Ectodermal cell (in vitro differentiated cells): ENCODE results near the gene GABRE.

Source experiments
- H3K27ac ChIP-seq: 2 replicates; pipeline ENCODE4 v1.7.0; 2013; ENCODE audit warnings: mild to moderate bottlenecking, low read depth, low read length; ENCODE audit not compliant: insufficient read depth, poor library complexity, severe bottlenecking
- H3K27me3 ChIP-seq: 2 replicates; pipeline ENCODE4 v1.7.0; 2013; ENCODE audit warnings: mild to moderate bottlenecking, low read length; ENCODE audit not compliant: insufficient read depth, control insufficient read depth, poor library complexity, severe bottlenecking
- H3K36me3 ChIP-seq: one replicate; pipeline ENCODE4 v1.7.0; 2013; ENCODE audit warnings: low read length; ENCODE audit not compliant: control insufficient read depth, insufficient read depth
- H3K4me1 ChIP-seq: one replicate; pipeline ENCODE4 v1.7.0; 2013; ENCODE audit warnings: low read length; ENCODE audit not compliant: control insufficient read depth, insufficient read depth
- H3K4me3 ChIP-seq: 2 replicates; pipeline ENCODE4 v1.7.0; 2013; ENCODE audit warnings: low read depth, low read length, control low read depth; ENCODE audit not compliant: insufficient read depth
- H3K9me3 ChIP-seq: 2 replicates; pipeline ENCODE4 v1.7.0; 2013; ENCODE audit warnings: mild to moderate bottlenecking, low read length, moderate library complexity; ENCODE audit not compliant: control insufficient read depth
- WGBS, 2 experiments: methylation state at CpG; one replicate each; pipeline ENCODE4 v1.1.7; 2013; ENCODE audit warnings: missing lambda C conversion rate in 2 of 2; 5-methylcytosine and 5-hydroxymethylcytosine counted together

GABRE gene

GRCh38 chrX:151970661-151971060 lies 3.8 kb downstream of the GABRE start:
- H3K27ac ChIP-seq = no peak overlapping the region
- H3K36me3 ChIP-seq = no peaks in the 10 kb centered on the region
- no peaks in the 10 kb centered on the region for H3K9me3 ChIP-seq
- no peaks in the 10 kb centered on the region for H3K4me1 ChIP-seq
- peaks cover 31% of the 10 kb centered on the region for H3K27me3 ChIP-seq
- no peak overlapping the region for H3K4me3 ChIP-seq
- 90 to 96% methylated on average over 6 of the region's 6 CpGs for WGBS, 2 experiments

GRCh38 chrX:151970027-151970426 lies 4.4 kb downstream of the GABRE start:
- Histone ChIP-seq H3K9me3 (no peaks in the 10 kb centered on the region), H3K4me1 (no peaks in the 10 kb centered on the region), H3K27ac (no peak overlapping the region), H3K4me3 (no peak overlapping the region), H3K27me3 (peaks cover 24% of the 10 kb centered on the region), H3K36me3 (no peaks in the 10 kb centered on the region)
- WGBS, 2 experiments = 96 to 98% methylated on average over 7 of the region's 7 CpGs

GRCh38 chrX:151966236-151966635 lies 8.2 kb downstream of the GABRE start:
- no peaks in the 10 kb centered on the region for H3K27me3 ChIP-seq
- 93 to 98% methylated on average over 5 to 6 of the region's 6 CpGs for WGBS, 2 experiments
- no peak overlapping the region for H3K4me3 ChIP-seq
- no peak overlapping the region for H3K27ac ChIP-seq
- no peaks in the 10 kb centered on the region for H3K9me3 ChIP-seq
- no peaks in the 10 kb centered on the region for H3K36me3 ChIP-seq
- H3K4me1 ChIP-seq = no peaks in the 10 kb centered on the region

- H3K27ac ChIP-seq = no peak overlapping the region
- H3K9me3 ChIP-seq = no peaks in the 10 kb centered on the region
- H3K36me3 ChIP-seq = no peaks in the 10 kb centered on the region
- 89 to 91% methylated on average over 5 of the region's 5 CpGs for WGBS, 2 experiments
- no peak overlapping the region for H3K4me3 ChIP-seq
- no peaks in the 10 kb centered on the region for H3K27me3 ChIP-seq
- no peaks in the 10 kb centered on the region for H3K4me1 ChIP-seq
Observed at GRCh38 chrX:151962034-151962433, 12.4 kb downstream of the GABRE start.

- no peaks in the 10 kb centered on the region for H3K9me3 ChIP-seq
- no peak overlapping the region for H3K27ac ChIP-seq
- no peaks in the 10 kb centered on the region for H3K4me1 ChIP-seq
- 95 to 97% methylated on average over 4 of the region's 4 CpGs for WGBS, 2 experiments
- H3K36me3 ChIP-seq = no peaks in the 10 kb centered on the region
- no peak overlapping the region for H3K4me3 ChIP-seq
- H3K27me3 ChIP-seq = no peaks in the 10 kb centered on the region
Observed at GRCh38 chrX:151958101-151958500, 16.4 kb downstream of the GABRE start.

- Histone ChIP-seq H3K36me3 (no peaks in the 10 kb centered on the region), H3K9me3 (no peaks in the 10 kb centered on the region), H3K27ac (no peak overlapping the region), H3K4me1 (no peaks in the 10 kb centered on the region), H3K27me3 (no peaks in the 10 kb centered on the region), H3K4me3 (no peak overlapping the region)
- 94 to 97% methylated on average over 15 of the region's 15 CpGs for WGBS, 2 experiments
Observed at GRCh38 chrX:151954730-151955129, 19.7 kb downstream of the GABRE start.

- Histone ChIP-seq H3K4me3 (no peak overlapping the region), H3K9me3 (no peaks in the 10 kb centered on the region), H3K27ac (no peak overlapping the region), H3K27me3 (no peaks in the 10 kb centered on the region), H3K4me1 (no peaks in the 10 kb centered on the region), H3K36me3 (no peaks in the 10 kb centered on the region)
Observed at GRCh38 chrX:151938172-151938571, 36.3 kb downstream of the GABRE start.

GRCh38 chrX:151935358-151935757 lies 39.1 kb downstream of the GABRE start:
- no peaks in the 10 kb centered on the region for H3K36me3 ChIP-seq
- 100% methylated on average over 1 of the region's 1 CpG; no CpG with 5 or more reads in 1 of the 2 experiments for WGBS, 2 experiments
- no peaks in the 10 kb centered on the region for H3K4me1 ChIP-seq
- no peak overlapping the region for H3K4me3 ChIP-seq
- no peaks in the 10 kb centered on the region for H3K27me3 ChIP-seq
- H3K9me3 ChIP-seq = no peaks in the 10 kb centered on the region
- no peak overlapping the region for H3K27ac ChIP-seq

GRCh38 chrX:151929126-151929525 lies 45.4 kb downstream of the GABRE start:
- Histone ChIP-seq H3K36me3 (no peaks in the 10 kb centered on the region), H3K9me3 (no peaks in the 10 kb centered on the region), H3K27ac (no peak overlapping the region), H3K4me3 (no peak overlapping the region), H3K27me3 (no peaks in the 10 kb centered on the region), H3K4me1 (no peaks in the 10 kb centered on the region)
- WGBS, 2 experiments = 90 to 94% methylated on average over 4 of the region's 4 CpGs

GRCh38 chrX:151923648-151924047 lies 50.8 kb downstream of the GABRE start:
- H3K4me3 ChIP-seq = no peak overlapping the region
- WGBS, 2 experiments = 95 to 96% methylated on average over 6 of the region's 6 CpGs
- no peaks in the 10 kb centered on the region for H3K9me3 ChIP-seq
- no peaks in the 10 kb centered on the region for H3K36me3 ChIP-seq
- no peaks in the 10 kb centered on the region for H3K4me1 ChIP-seq
- H3K27me3 ChIP-seq = no peaks in the 10 kb centered on the region
- H3K27ac ChIP-seq = no peak overlapping the region

- Histone ChIP-seq H3K36me3 (no peaks in the 10 kb centered on the region), H3K9me3 (no peaks in the 10 kb centered on the region), H3K4me1 (no peaks in the 10 kb centered on the region), H3K27me3 (no peaks in the 10 kb centered on the region), H3K27ac (no peak overlapping the region), H3K4me3 (no peak overlapping the region)
- 94% methylated on average over 5 of the region's 5 CpGs for WGBS, 2 experiments
Observed at GRCh38 chrX:151922692-151923091, 51.8 kb downstream of the GABRE start.
